ENCODE measurements around the gene COL4A2.
"Not testable (repeated sequence)": the region's sequence is repeated elsewhere in the genome, so short reads cannot be mapped to it uniquely, and the experiment has no call there.

Gene COL4A2

GRCh38 chr13:110445722-110446574 lies 138.9 kb downstream of the COL4A2 start:
- no peak for DNase-seq

GRCh38 chr13:110446575-110446890 lies 139.4 kb downstream of the COL4A2 start:
- no peak for DNase-seq

GRCh38 chr13:110447058-110447511 lies 140.0 kb downstream of the COL4A2 start:
- DNase-seq, result no peak

GRCh38 chr13:110447801-110448200 lies 140.7 kb downstream of the COL4A2 start:
- DNase-seq, result no peak

- DNase-seq, result no peak
Measured at GRCh38 chr13:110448230-110448629, 141.1 kb downstream of the COL4A2 start.

GRCh38 chr13:110448677-110449076 lies 141.6 kb downstream of the COL4A2 start:
- no peak for DNase-seq

GRCh38 chr13:110449219-110450015 lies 142.3 kb downstream of the COL4A2 start:
- DNase-seq, result no peak

- no peak for DNase-seq
Measured at GRCh38 chr13:110450016-110450900, 143.2 kb downstream of the COL4A2 start.

- no peak for DNase-seq
Measured at GRCh38 chr13:110450941-110451730, 144.1 kb downstream of the COL4A2 start.

- DNase-seq, result not testable (repeated sequence)
Measured at GRCh38 chr13:110453091-110453490, 146.0 kb downstream of the COL4A2 start.

GRCh38 chr13:110453797-110454196 lies 146.7 kb downstream of the COL4A2 start:
- no peak for DNase-seq

GRCh38 chr13:110454227-110454859 lies 147.3 kb downstream of the COL4A2 start:
- no peak for DNase-seq

GRCh38 chr13:110454956-110455355 lies 147.9 kb downstream of the COL4A2 start:
- no peak for DNase-seq

- DNase-seq, result no peak
Measured at GRCh38 chr13:110455444-110455843, 148.4 kb downstream of the COL4A2 start.

GRCh38 chr13:110455941-110456340 lies 148.9 kb downstream of the COL4A2 start:
- peak; percentile 79 for DNase-seq

- DNase-seq, result no peak
Measured at GRCh38 chr13:110456550-110456949, 149.5 kb downstream of the COL4A2 start.

GRCh38 chr13:110457361-110457760 lies 150.3 kb downstream of the COL4A2 start:
- no peak for DNase-seq

GRCh38 chr13:110458017-110458416 lies 150.9 kb downstream of the COL4A2 start:
- no peak for DNase-seq

GRCh38 chr13:110458594-110459365 lies 151.7 kb downstream of the COL4A2 start:
- DNase-seq, result no peak

- no peak for DNase-seq
Measured at GRCh38 chr13:110462091-110462490, 155.0 kb downstream of the COL4A2 start.

GRCh38 chr13:110463156-110463555 lies 156.1 kb downstream of the COL4A2 start:
- DNase-seq, result no peak

Data from activated CD8-positive, alpha-beta memory T cell treated with anti-CD3 and anti-CD28 coated beads for 24 hours (primary cell).